B cell (primary cell): ENCODE measurements around the gene PDE6H. TPM values are rescaled to one million over a fixed set of nuclear protein-coding genes. Genes with fewer than 3 reads are reported as not detected.

Experiments used
- ATAC-seq: fragments of 200-7000 bp; cut with Tn5 transposase; one replicate; pipeline ENCODE4 v1.10.0; 2021; ENCODE audit warnings: low read depth, mild to moderate bottlenecking, moderate number of reproducible peaks, moderate library complexity
- CTCF ChIA-PET: fragments of 350-600 bp; sonication (Branson Sonifier 250); formaldehyde crosslinking; loops from one replicate; lab custom pipeline; 2021; ENCODE audit warnings: antibody characterized with exemption, inconsistent platforms; lab: Charles Lee
- POLR2A ChIA-PET: fragments of 350-600 bp; sonication (Branson Sonifier 250); formaldehyde crosslinking; loops from one replicate; lab custom pipeline; 2021; ENCODE audit warnings: antibody characterized with exemption; lab: Charles Lee
- DNase-seq: peaks from one replicate; pipeline ENCODE4 v3.0.0; 2013
- H2AFZ ChIP-seq: 2 replicates; pipeline ENCODE4 v1.6.1; 2012; ENCODE audit warnings: mild to moderate bottlenecking, low read depth, low read length; ENCODE audit not compliant: insufficient read depth, poor library complexity, severe bottlenecking
- H3K27ac ChIP-seq, 2 donors: 1 replicate in 1 of 2; 2 replicates in 1 of 2; pipeline ENCODE4 v1.5.1; 2012 to 2013; ENCODE audit warnings: low read length in 2 of 2, mild to moderate bottlenecking in 2 of 2, moderate library complexity in 1 of 2
- H3K27me3 ChIP-seq, 4 experiments: fragments of 200-600 bp in 1 of 4; sonication (generic) in 1 of 4; replicated peaks in 1 of 4; 1 replicate in 2 of 4; 2 replicates in 2 of 4; pipeline versions ENCODE4 v1.6.1 to v1.7.0; 2013 to 2016; ENCODE audit warnings: low read length in 3 of 4, mild to moderate bottlenecking in 2 of 4, mixed read lengths in 1 of 4, moderate library complexity in 1 of 4; ENCODE audit not compliant: insufficient read depth in 4 of 4, control insufficient read depth in 3 of 4; ENCODE audit errors: control extremely low read depth in 1 of 4
- H3K36me3 ChIP-seq, 2 experiments: replicated peaks in 1 of 2; 1 replicate in 1 of 2; 2 replicates in 1 of 2; pipeline versions ENCODE4 v1.6.1 to v1.7.1; 2013; ENCODE audit warnings: low read length in 1 of 2; ENCODE audit not compliant: insufficient read depth in 2 of 2, control insufficient read depth in 1 of 2; ENCODE audit errors: control extremely low read depth in 1 of 2, extremely low read depth in 1 of 2
- H3K4me1 ChIP-seq, 2 donors: fragments of 200-600 bp in 1 of 2; sonication (generic) in 1 of 2; 1 replicate in 1 of 2; 2 replicates in 1 of 2; pipeline versions ENCODE4 v1.5.1 to v1.6.1; 2013 to 2017; ENCODE audit warnings: low read length in 2 of 2; ENCODE audit not compliant: control insufficient read depth in 2 of 2, insufficient read depth in 2 of 2
- H3K4me2 ChIP-seq: replicated peaks from 2 replicates; pipeline ENCODE3; 2012; ENCODE audit warnings: mild to moderate bottlenecking, low read depth, low read length; ENCODE audit not compliant: poor library complexity, severe bottlenecking
- H3K4me3 ChIP-seq, 5 experiments: fragments of 200-600 bp in 1 of 5; sonication (generic) in 1 of 5; 1 replicate in 3 of 5; 2 replicates in 2 of 5; pipeline versions ENCODE4 v1.5.1 to v1.7.0; 2011 to 2016; ENCODE audit warnings: low read length in 4 of 5, mild to moderate bottlenecking in 4 of 5, low read depth in 2 of 5, control low read depth in 1 of 5, moderate library complexity in 1 of 5; ENCODE audit not compliant: insufficient read depth in 1 of 5; ENCODE audit errors: control extremely low read depth in 1 of 5, extremely low read depth in 1 of 5
- H3K79me2 ChIP-seq: fragments of 200-600 bp; sonication (generic); one replicate; pipeline ENCODE4 v1.6.0; 2016; ENCODE audit warnings: low read length; ENCODE audit not compliant: control insufficient read depth, insufficient read depth
- H3K9ac ChIP-seq: fragments of 200-600 bp; sonication (generic); 2 replicates; pipeline ENCODE4 v1.6.1; 2017; ENCODE audit warnings: mild to moderate bottlenecking, low read length, moderate library complexity
- H3K9me3 ChIP-seq, 3 donors: one replicate each; pipeline versions ENCODE4 v1.6.1 to v1.7.1; 2013; ENCODE audit warnings: low read length in 2 of 3; ENCODE audit not compliant: control insufficient read depth in 2 of 3, insufficient read depth in 1 of 3; ENCODE audit errors: control extremely low read depth in 1 of 3
- H4K20me1 ChIP-seq: 2 replicates; pipeline ENCODE4 v1.6.0; 2012; ENCODE audit warnings: mild to moderate bottlenecking, low read length; ENCODE audit not compliant: insufficient read depth, control insufficient read depth, poor library complexity, severe bottlenecking
- H3K27ac Mint-ChIP-seq: one replicate; pipeline ENCODE4 v1.8.0; 2021; ENCODE audit warnings: mixed read lengths
- H3K27me3 Mint-ChIP-seq: one replicate; pipeline ENCODE4 v1.8.0; 2021; ENCODE audit warnings: mixed read lengths
- H3K4me1 Mint-ChIP-seq: one replicate; pipeline ENCODE4 v1.8.0; 2021; ENCODE audit warnings: mixed read lengths
- H3K4me3 Mint-ChIP-seq: one replicate; pipeline ENCODE4 v1.8.0; 2021; ENCODE audit warnings: mixed read lengths
- H3K9me3 Mint-ChIP-seq: one replicate; pipeline ENCODE4 v1.8.0; 2022; ENCODE audit warnings: mixed read lengths; ENCODE audit not compliant: insufficient read depth
- EZH2 ChIP-seq: IDR thresholded peaks from 2 replicates; pipeline ENCODE4 v1.6.1; 2012; ENCODE audit warnings: borderline replicate concordance, low read depth, mild to moderate bottlenecking, moderate library complexity, low read length; ENCODE audit not compliant: insufficient read depth, poor library complexity, severe bottlenecking
- WGBS: methylation state at CpG from one replicate; pipeline ENCODE4 v1.1.5; 2013; ENCODE audit warnings: missing lambda C conversion rate; ENCODE audit not compliant: insufficient coverage; 5-methylcytosine and 5-hydroxymethylcytosine counted together
- intact Hi-C: fragments of 100-400 bp; cut with micrococcal nuclease; formaldehyde crosslinking; loops from one replicate; pipeline ENCODE4 v1.10.0; 2022
- polyA plus RNA-seq: library from polyadenylated mRNA; depleted of rRNA; stranded (reverse); fragments of >200 nt; gene quantifications from 2 replicates; pipeline ENCODE4 v1.2.3, GENCODE V29; 2012
- total RNA-seq, 2 donors: library from RNA; stranded (reverse); fragments of 120-200 nt in 1 of 2; gene quantifications; 1 replicate in 1 of 2; 2 replicates in 1 of 2; pipeline versions ENCODE4 v1.2.3 to v1.2.4, GENCODE V29; 2013 to 2022
- TF ChIP-seq, protein P1 (sequence below): fragments of 200-600 bp; IDR thresholded peaks from one replicate; pipeline ENCODE4 v1.8.0; 2022; ENCODE audit warnings: antibody characterized with exemption, mild to moderate bottlenecking

PDE6H gene
- total and polyA plus RNA-seq, 2 donors (not counting 1 experiment from before 2014, with no cell fraction given): not detected

DNA sequence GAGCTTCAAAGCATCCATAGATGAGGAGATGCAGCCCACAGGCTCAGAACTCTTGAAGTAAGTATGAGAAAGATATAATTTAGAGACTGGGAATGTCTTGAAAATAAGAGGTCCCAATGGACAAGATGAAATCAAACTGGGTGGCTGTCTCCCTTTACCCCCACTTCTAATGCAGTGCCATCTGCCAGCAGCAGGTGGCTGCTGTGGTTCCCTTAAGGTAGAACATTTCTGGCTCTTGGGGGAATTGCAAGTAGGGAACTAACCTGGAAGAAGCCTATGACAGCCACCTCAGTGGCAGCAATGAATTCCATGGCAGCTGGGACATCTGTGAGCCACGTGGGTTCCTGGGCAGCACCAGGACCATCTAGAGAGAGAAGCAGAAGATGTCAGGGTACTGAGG is 35.2 kb upstream of the PDE6H start:
- peaks cover 0 to 8% (median 0%) of the 10 kb centered on the region in 3 donors for H3K9me3 ChIP-seq
- no peaks in the 10 kb centered on the region for H3K27me3 ChIP-seq
- TF ChIP-seq, protein P1, sequence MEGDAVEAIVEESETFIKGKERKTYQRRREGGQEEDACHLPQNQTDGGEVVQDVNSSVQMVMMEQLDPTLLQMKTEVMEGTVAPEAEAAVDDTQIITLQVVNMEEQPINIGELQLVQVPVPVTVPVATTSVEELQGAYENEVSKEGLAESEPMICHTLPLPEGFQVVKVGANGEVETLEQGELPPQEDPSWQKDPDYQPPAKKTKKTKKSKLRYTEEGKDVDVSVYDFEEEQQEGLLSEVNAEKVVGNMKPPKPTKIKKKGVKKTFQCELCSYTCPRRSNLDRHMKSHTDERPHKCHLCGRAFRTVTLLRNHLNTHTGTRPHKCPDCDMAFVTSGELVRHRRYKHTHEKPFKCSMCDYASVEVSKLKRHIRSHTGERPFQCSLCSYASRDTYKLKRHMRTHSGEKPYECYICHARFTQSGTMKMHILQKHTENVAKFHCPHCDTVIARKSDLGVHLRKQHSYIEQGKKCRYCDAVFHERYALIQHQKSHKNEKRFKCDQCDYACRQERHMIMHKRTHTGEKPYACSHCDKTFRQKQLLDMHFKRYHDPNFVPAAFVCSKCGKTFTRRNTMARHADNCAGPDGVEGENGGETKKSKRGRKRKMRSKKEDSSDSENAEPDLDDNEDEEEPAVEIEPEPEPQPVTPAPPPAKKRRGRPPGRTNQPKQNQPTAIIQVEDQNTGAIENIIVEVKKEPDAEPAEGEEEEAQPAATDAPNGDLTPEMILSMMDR: peak; percentile 29
- no peak for TF ChIP-seq EZH2
- H3K79me2 ChIP-seq: peaks cover 22% of the 10 kb centered on the region
- Mint-ChIP-seq H3K4me1 (peaks cover 28% of the 10 kb centered on the region), H3K9me3 (peaks cover 2% of the 10 kb centered on the region), H3K27me3 (no peaks in the 10 kb centered on the region), H3K4me3 (no peak overlapping the region), H3K27ac (peak overlapping the region; percentile 63)
- ATAC-seq (peak; percentile 39), DNase-seq (no peak)
- H4K20me1 ChIP-seq: peaks cover 7% of the 10 kb centered on the region
- intact Hi-C loops: loop anchor here (2.0 kb wide), 1 partner anchor 57 kb away; no protein-coding TSS in a partner anchor
- ChIA-PET CTCF (interaction anchor here (1.0 to 4.9 kb wide), 6 partner anchors 8 to 93 kb away, joined by 3 to 60 read pairs (median 6); no protein-coding TSS in a partner anchor), POLR2A (no interaction called here)
- no CpG with 5 or more reads among the region's 1 CpG for WGBS
- H3K36me3 ChIP-seq: peaks cover 14 to 60% of the 10 kb centered on the region in 2 experiments
- no peak overlapping the region for H3K4me2 ChIP-seq
- H3K27ac ChIP-seq: peak overlapping the region in 1 of 2 donors; percentile 14
- no peak overlapping the region for H2AFZ ChIP-seq
- no peak overlapping the region for H3K9ac ChIP-seq
- no peak overlapping the region for H3K4me3 ChIP-seq
- H3K4me1 ChIP-seq: peaks cover 11 to 19% of the 10 kb centered on the region in 2 donors

- H3K9me3 Mint-ChIP-seq: peaks cover 2% of the 10 kb centered on the region
- Histone ChIP-seq H3K9ac (no peak within 1 kb of the TSS), H3K27ac (peak within 1 kb of the TSS; percentile 22 to 82), H3K36me3 (peaks cover 12 to 60% of the 10 kb centered on the region in 2 experiments), H4K20me1 (peaks cover 13% of the 10 kb centered on the region), H3K4me3 (no peak within 1 kb of the TSS), H3K4me1 (peaks cover 11 to 19% of the 10 kb centered on the region in 2 donors), H3K27me3 (no peaks in the 10 kb centered on the region), H3K79me2 (peaks cover 22% of the 10 kb centered on the region), H2AFZ (no peak within 1 kb of the TSS), H3K9me3 (peaks cover 0 to 8% (median 0%) of the 10 kb centered on the region in 3 donors), H3K4me2 (no peak within 1 kb of the TSS)
- ChIA-PET POLR2A (no interaction called here), CTCF (interaction anchor here (0.6 to 4.9 kb wide), 8 partner anchors 9 to 93 kb away, joined by 3 to 60 read pairs (median 6); no protein-coding TSS in a partner anchor)
- H3K4me3 Mint-ChIP-seq: no peak within 1 kb of the TSS
- H3K27ac Mint-ChIP-seq: peak within 1 kb of the TSS; percentile 72
- TF ChIP-seq, protein P1: no peak
- no peak for ATAC-seq
- no peak for DNase-seq
- peaks cover 28% of the 10 kb centered on the region for H3K4me1 Mint-ChIP-seq
- intact Hi-C loops: no loop called here
- WGBS: no CpG with 5 or more reads among the region's 3 CpGs
- H3K27me3 Mint-ChIP-seq: no peaks in the 10 kb centered on the region
Observed at GRCh38 chr12:14938301-14938700, 34.5 kb upstream of the PDE6H start, which contains the start of gene ERP27. TSS of gene ERP27 (minus strand) at chr12:14938537. CDS start at chr12:14938508, 29 bp downstream.
